A549 (cell line): ENCODE results near the gene MAP3K14. TPM values are rescaled to one million over a fixed set of nuclear protein-coding genes. Genes with fewer than 3 reads are reported as not detected.
A peak's percentile ranks its signal among the peaks of the same experiment; 100 is the strongest.

Experiments used
- ATAC-seq, 2 experiments: fragments of 200-7000 bp in 1 of 2; fragments of >200 bp in 1 of 2; cut with Nextera tagmentation in 1 of 2; cut with Tn5 transposase in 1 of 2; 3 replicates each; pipeline versions ENCODE4 v1.8.0 to v1.9.1; 2018 to 2020; ENCODE audit warnings: mild to moderate bottlenecking in 1 of 2, moderate library complexity in 1 of 2
- CTCF ChIA-PET: fragments of 300-600 bp; sonication (Branson Sonifier 250); formaldehyde crosslinking; extraction: SDS; loops from one replicate; lab custom pipeline; 2021; ENCODE audit warnings: antibody characterized with exemption, inconsistent platforms; lab: Yijun Ruan, JAX
- POLR2A ChIA-PET: fragments of 350-600 bp; formaldehyde crosslinking; extraction: SDS; loops from one replicate; lab custom pipeline; 2021; ENCODE audit warnings: antibody characterized with exemption, inconsistent platforms; lab: Yijun Ruan, JAX
- DNase-seq, 2 experiments: peaks; one replicate each; pipeline versions ENCODE4 v3.0.0 to v3.0.0-alpha.2; 2011 to 2016; ENCODE audit warnings: low read depth in 1 of 2, low spot score in 1 of 2
- FAIRE-seq: peaks from 2 replicates; lab custom pipeline; 2011; peaks lifted over from hg19 to GRCh38; lab: Jason Lieb, UNC
- H3K27ac ChIP-seq, 2 experiments: fragments of >200 bp; sonication (Bioruptor Twin); formaldehyde crosslinking; 3 replicates each; pipeline ENCODE4 v1.5.1; 2016 to 2017
- H3K4me1 ChIP-seq: fragments of >200 bp; sonication (Bioruptor Twin); formaldehyde crosslinking; 3 replicates; pipeline ENCODE4 v1.6.1; 2016
- H3K4me2 ChIP-seq: fragments of >200 bp; sonication (Bioruptor Twin); formaldehyde crosslinking; 3 replicates; pipeline ENCODE4 v1.6.1; 2016
- H3K4me3 ChIP-seq: fragments of >200 bp; sonication (Bioruptor Twin); formaldehyde crosslinking; 3 replicates; pipeline ENCODE4 v1.5.1; 2016
- H3K9me3 ChIP-seq: fragments of >200 bp; sonication (Bioruptor Twin); formaldehyde crosslinking; 3 replicates; pipeline ENCODE4 v1.6.1; 2016
- CEBPB ChIP-seq, 2 experiments: fragments of >200 bp in 1 of 2; sonication (Bioruptor Twin) in 1 of 2; formaldehyde crosslinking in 1 of 2; IDR thresholded peaks; 2 replicates each; pipeline ENCODE4 v1.6.1; 2012 to 2016
- CHD2 ChIP-seq: fragments of 150-350 bp; IDR thresholded peaks from 2 replicates; pipeline ENCODE4 v1.6.1; 2014; ENCODE audit warnings: low read length; ENCODE audit not compliant: partially characterized antibody
- CHD4 ChIP-seq: fragments of 200-600 bp; sonication (generic); IDR thresholded peaks from 2 replicates; pipeline ENCODE4 v1.6.1; 2016; ENCODE audit warnings: antibody characterized with exemption, mild to moderate bottlenecking, borderline replicate concordance
- EHF ChIP-seq: fragments of 250-450 bp; sonication (Bioruptor Pico); IDR thresholded peaks from 2 replicates; pipeline ENCODE4 v1.5.0; 2020; ENCODE audit warnings: mild to moderate bottlenecking
- EHMT2 ChIP-seq: fragments of 200-600 bp; sonication (generic); IDR thresholded peaks from 2 replicates; pipeline ENCODE4 v1.6.1; 2016; ENCODE audit warnings: antibody characterized with exemption, low read depth, mild to moderate bottlenecking, moderate library complexity
- EP300 ChIP-seq, 2 experiments: fragments of >200 bp; sonication (Bioruptor Twin); formaldehyde crosslinking; IDR thresholded peaks; 2 replicates in 1 of 2; 3 replicates in 1 of 2; pipeline ENCODE4 v1.6.1; 2016 to 2017
- FOSB ChIP-seq: fragments of 250-450 bp; sonication (Bioruptor Pico); IDR thresholded peaks from 2 replicates; pipeline ENCODE4 v1.5.0; 2020; ENCODE audit warnings: mild to moderate bottlenecking, moderate library complexity
- FOXS1 ChIP-seq: fragments of 250-450 bp; sonication (Bioruptor Pico); IDR thresholded peaks from 2 replicates; pipeline ENCODE4 v1.5.0; 2020; ENCODE audit warnings: mild to moderate bottlenecking, moderate library complexity
- GATA3 ChIP-seq: IDR thresholded peaks from 2 replicates; pipeline ENCODE4 v1.6.1; 2012; ENCODE audit warnings: borderline replicate concordance
- HOXA7 ChIP-seq: fragments of 250-450 bp; sonication (Bioruptor Pico); IDR thresholded peaks from 2 replicates; pipeline ENCODE4 v1.5.0; 2020; ENCODE audit warnings: mild to moderate bottlenecking, moderate library complexity
- HOXB13 ChIP-seq: fragments of 250-450 bp; sonication (Bioruptor Pico); IDR thresholded peaks from 2 replicates; pipeline ENCODE4 v1.5.0; 2020; ENCODE audit warnings: low read depth, mild to moderate bottlenecking, moderate library complexity
- HOXB5 ChIP-seq: fragments of 250-450 bp; sonication (Bioruptor Pico); IDR thresholded peaks from 2 replicates; pipeline ENCODE4 v1.5.0; 2020; ENCODE audit warnings: mild to moderate bottlenecking, moderate library complexity
- JUN ChIP-seq, 2 experiments: fragments of >200 bp; sonication (Bioruptor Twin); formaldehyde crosslinking; IDR thresholded peaks; 2 replicates in 1 of 2; 3 replicates in 1 of 2; pipeline ENCODE4 v1.6.1; 2016 to 2017
- JUNB ChIP-seq: fragments of >200 bp; sonication (Bioruptor Twin); formaldehyde crosslinking; IDR thresholded peaks from 2 replicates; pipeline ENCODE4 v1.6.1; 2016
- KDM1A ChIP-seq: fragments of 200-600 bp; sonication (generic); IDR thresholded peaks from 2 replicates; pipeline ENCODE4 v1.6.1; 2016; ENCODE audit warnings: low read depth, mild to moderate bottlenecking
- KDM5A ChIP-seq: fragments of 200-600 bp; sonication (generic); IDR thresholded peaks from 2 replicates; pipeline ENCODE4 v1.6.1; 2016; ENCODE audit warnings: antibody characterized with exemption, mild to moderate bottlenecking
- MAZ ChIP-seq: fragments of 150-350 bp; IDR thresholded peaks from 2 replicates; pipeline ENCODE4 v1.6.1; 2014; ENCODE audit warnings: antibody characterized with exemption, low read depth, low read length, borderline replicate concordance
- NFE2L2 ChIP-seq: fragments of 150-350 bp; conservative IDR thresholded peaks from 2 replicates; pipeline ENCODE4 v1.6.1; 2014; ENCODE audit warnings: low read length
- NPAS2 ChIP-seq: fragments of 250-450 bp; sonication (Bioruptor Pico); IDR thresholded peaks from 2 replicates; pipeline ENCODE4 v1.8.0; 2022; ENCODE audit warnings: mild to moderate bottlenecking, moderate library complexity, borderline replicate concordance
- NR3C1 ChIP-seq: fragments of >200 bp; sonication (Bioruptor Twin); formaldehyde crosslinking; IDR thresholded peaks from 3 replicates; pipeline ENCODE4 v1.6.1; 2017
- POLR2A ChIP-seq: IDR thresholded peaks from 2 replicates; pipeline ENCODE4 v1.6.1; 2012; ENCODE audit warnings: mild to moderate bottlenecking, low read length
- POLR2AphosphoS2 ChIP-seq: conservative IDR thresholded peaks from 2 replicates; pipeline ENCODE4 v1.6.1; 2012; ENCODE audit warnings: low read length, improper control_type of control experiment, inconsistent platforms
- RARB ChIP-seq: fragments of 250-450 bp; sonication (Bioruptor Pico); IDR thresholded peaks from 2 replicates; pipeline ENCODE4 v1.8.0; 2021; ENCODE audit warnings: mild to moderate bottlenecking, moderate library complexity
- RCOR1 ChIP-seq: fragments of 150-350 bp; IDR thresholded peaks from 2 replicates; pipeline ENCODE4 v1.6.1; 2014; ENCODE audit warnings: antibody characterized with exemption, low read length, low read depth
- RNF2 ChIP-seq: fragments of 200-600 bp; sonication (generic); IDR thresholded peaks from 2 replicates; pipeline ENCODE4 v1.6.1; 2016; ENCODE audit warnings: low read depth, mild to moderate bottlenecking, antibody characterized with exemption, moderate library complexity, borderline replicate concordance
- SREBF2 ChIP-seq: fragments of 450-650 bp; IDR thresholded peaks from 2 replicates; pipeline ENCODE4 v1.6.1; 2014; ENCODE audit warnings: mild to moderate bottlenecking, moderate library complexity
- TFCP2L1 ChIP-seq: fragments of 250-450 bp; sonication (Bioruptor Pico); IDR thresholded peaks from 2 replicates; pipeline ENCODE4 v1.5.0; 2021; ENCODE audit warnings: mild to moderate bottlenecking
- ZC3H11A ChIP-seq: fragments of 450-650 bp; IDR thresholded peaks from 2 replicates; pipeline ENCODE4 v1.6.1; 2014; ENCODE audit warnings: antibody characterized with exemption, mild to moderate bottlenecking
- ZFP36 ChIP-seq: fragments of 450-650 bp; IDR thresholded peaks from 2 replicates; pipeline ENCODE4 v1.6.1; 2014; ENCODE audit warnings: borderline replicate concordance; ENCODE audit not compliant: partially characterized antibody
- WGBS: methylation state at CpG from one replicate; pipeline ENCODE4 v1.1.6; 2017; ENCODE audit errors: missing lambda C conversion rate; 5-methylcytosine and 5-hydroxymethylcytosine counted together
- polyA plus RNA-seq, 4 experiments: library from polyadenylated mRNA; depleted of rRNA in 3 of 4; stranded (reverse); fragments of >200 nt; fragmentation: RNase III in 1 of 4; extraction: RNeasy Plus Mini Kit Qiagen cat#74134 plus additional on column Dnase treatment in 1 of 4; gene quantifications; 2 replicates in 3 of 4; 3 replicates in 1 of 4; pipeline ENCODE4 v1.2.3, GENCODE V29; 2011 to 2017
- TF ChIP-seq, protein P1 (sequence below): fragments of >200 bp; sonication (Bioruptor Twin); formaldehyde crosslinking; IDR thresholded peaks from 3 replicates; pipeline ENCODE4 v1.6.1; 2016
- TF ChIP-seq, protein P2 (sequence below): IDR thresholded peaks from 2 replicates; pipeline ENCODE4 v1.6.1; 2012
- TF ChIP-seq, protein P3 (sequence below): fragments of >200 bp; sonication (Bioruptor Twin); formaldehyde crosslinking; IDR thresholded peaks from 2 replicates; pipeline ENCODE4 v1.6.1; 2016
- TF ChIP-seq, protein P4 (sequence below): fragments of >200 bp; sonication (Bioruptor Twin); formaldehyde crosslinking; IDR thresholded peaks from 3 replicates; pipeline ENCODE4 v1.5.1; 2016

Gene MAP3K14
- polyA plus RNA-seq, 2 of the 4 experiments (the other 2 are of a cell fraction): 9.1 to 34.5 TPM

DNA sequence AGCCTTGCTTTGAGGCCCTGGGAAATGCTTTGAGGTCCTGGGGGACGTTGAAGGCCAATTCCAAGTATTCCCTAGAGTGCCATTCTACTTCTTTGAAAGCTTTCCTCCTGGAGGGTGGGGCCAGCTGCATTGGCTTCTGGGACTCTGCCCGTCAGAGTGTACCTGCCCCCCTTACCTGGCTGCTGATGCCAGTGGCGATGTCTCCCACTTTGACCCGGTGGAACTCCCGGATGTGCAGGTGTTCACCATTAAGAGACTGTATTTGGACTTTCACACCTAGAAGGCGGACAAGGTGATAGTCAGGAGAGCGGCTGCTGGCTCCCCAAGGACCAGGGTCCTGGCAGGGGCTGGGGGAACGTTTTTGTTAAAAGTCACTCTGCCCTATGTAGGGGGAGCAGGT is 51.8 kb downstream of the MAP3K14 start:
- Histone ChIP-seq H3K4me2 (no peak overlapping the region), H3K4me3 (no peak overlapping the region), H3K4me1 (peaks cover 55% of the 10 kb centered on the region), H3K9me3 (no peaks in the 10 kb centered on the region), H3K27ac (peak overlapping the region in 1 of 2 experiments; percentile 54; a peak in 2 of 6 replicates)
- ChIA-PET CTCF (interaction anchor here (1.3 to 34.8 kb wide), 11 partner anchors 12 to 163 kb away, joined by 4 to 1120 read pairs (median 22); partner anchors contain the start of genes ACBD4 and FMNL1), POLR2A (interaction anchor here (0.8 to 1.2 kb wide), 2 partner anchors 11 to 107 kb away, joined by 3 read pairs; no protein-coding TSS in a partner anchor)
- TF ChIP-seq NPAS2 (CRISPR knock-in tag): no peak
- no peak for TF ChIP-seq HOXB13 (CRISPR knock-in tag)
- no peak for TF ChIP-seq FOSB (CRISPR knock-in tag)
- TF ChIP-seq, protein P1, sequence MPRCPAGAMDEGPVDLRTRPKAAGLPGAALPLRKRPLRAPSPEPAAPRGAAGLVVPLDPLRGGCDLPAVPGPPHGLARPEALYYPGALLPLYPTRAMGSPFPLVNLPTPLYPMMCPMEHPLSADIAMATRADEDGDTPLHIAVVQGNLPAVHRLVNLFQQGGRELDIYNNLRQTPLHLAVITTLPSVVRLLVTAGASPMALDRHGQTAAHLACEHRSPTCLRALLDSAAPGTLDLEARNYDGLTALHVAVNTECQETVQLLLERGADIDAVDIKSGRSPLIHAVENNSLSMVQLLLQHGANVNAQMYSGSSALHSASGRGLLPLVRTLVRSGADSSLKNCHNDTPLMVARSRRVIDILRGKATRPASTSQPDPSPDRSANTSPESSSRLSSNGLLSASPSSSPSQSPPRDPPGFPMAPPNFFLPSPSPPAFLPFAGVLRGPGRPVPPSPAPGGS: no peak
- no peak for TF ChIP-seq CHD4
- no peak for TF ChIP-seq HOXB5 (CRISPR knock-in tag)
- no peak for TF ChIP-seq EP300 (IDR thresholded peaks at IDR 0.05)
- TF ChIP-seq EHMT2: no peak
- no peak for TF ChIP-seq TFCP2L1 (CRISPR knock-in tag)
- TF ChIP-seq CHD2: no peak
- no peak for TF ChIP-seq EHF (CRISPR knock-in tag)
- TF ChIP-seq ZFP36: no peak
- TF ChIP-seq, protein P2, sequence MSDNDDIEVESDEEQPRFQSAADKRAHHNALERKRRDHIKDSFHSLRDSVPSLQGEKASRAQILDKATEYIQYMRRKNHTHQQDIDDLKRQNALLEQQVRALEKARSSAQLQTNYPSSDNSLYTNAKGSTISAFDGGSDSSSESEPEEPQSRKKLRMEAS: no peak
- TF ChIP-seq, protein P3, sequence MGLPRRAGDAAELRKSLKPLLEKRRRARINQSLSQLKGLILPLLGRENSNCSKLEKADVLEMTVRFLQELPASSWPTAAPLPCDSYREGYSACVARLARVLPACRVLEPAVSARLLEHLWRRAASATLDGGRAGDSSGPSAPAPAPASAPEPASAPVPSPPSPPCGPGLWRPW: no peak
- TF ChIP-seq POLR2AphosphoS2: no peak
- no peak for TF ChIP-seq GATA3
- TF ChIP-seq NR3C1: no peak
- 85% methylated on average over 8 of the region's 8 CpGs for WGBS
- FAIRE-seq (no peak), DNase-seq (no peak), ATAC-seq (no peak)

DNA sequence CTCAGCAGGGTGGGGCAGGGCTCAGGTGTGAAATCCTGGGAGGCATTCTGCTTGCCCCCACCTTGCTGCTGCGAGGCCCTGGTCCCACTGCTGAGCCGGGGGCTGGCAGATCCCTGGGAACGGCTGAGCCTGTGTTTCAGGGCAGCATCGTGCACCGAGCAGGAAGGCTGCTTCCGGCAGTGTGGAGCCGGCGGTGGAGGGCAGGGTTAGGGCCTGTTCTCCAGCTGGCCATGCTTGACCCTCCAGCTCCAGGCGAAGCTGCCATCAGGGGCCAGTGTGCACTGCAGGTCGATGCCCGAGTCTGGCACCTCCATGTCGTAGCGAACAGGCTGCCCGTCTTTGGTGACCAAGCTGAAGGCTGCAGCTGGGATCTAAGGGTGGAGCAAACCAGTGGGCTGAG is 52.4 kb downstream of the MAP3K14 start:
- TF ChIP-seq RCOR1 (no peak), JUNB (no peak), FOXS1 (CRISPR knock-in tag) (no peak), ZFP36 (no peak), POLR2A (no peak), SREBF2 (no peak), CEBPB (IDR thresholded peaks at IDR 0.05) (no peak), FOSB (CRISPR knock-in tag) (no peak), CHD4 (no peak), ZC3H11A (no peak)
- peaks cover 55% of the 10 kb centered on the region for H3K4me1 ChIP-seq
- peak overlapping the region in 1 of 2 experiments; percentile 54; a peak in 3 of 6 replicates for H3K27ac ChIP-seq
- H3K4me3 ChIP-seq: no peak overlapping the region
- ChIA-PET POLR2A (interaction anchor here (1.2 kb wide), 1 partner anchor 107 kb away, joined by 3 read pairs; no protein-coding TSS in a partner anchor), CTCF (interaction anchor here (0.9 to 34.8 kb wide), 12 partner anchors 12 to 162 kb away, joined by 3 to 1120 read pairs (median 21); partner anchors contain the start of genes ACBD4 and FMNL1)
- 0 out of 6 replicates have a peak, but pooled peaks of 1 of the 2 experiments have one; percentile 1 for ATAC-seq
- FAIRE-seq: no peak
- H3K9me3 ChIP-seq: no peaks in the 10 kb centered on the region
- no peak overlapping the region for H3K4me2 ChIP-seq
- DNase-seq: no peak
- WGBS: 94% methylated on average over 12 of the region's 14 CpGs

DNA sequence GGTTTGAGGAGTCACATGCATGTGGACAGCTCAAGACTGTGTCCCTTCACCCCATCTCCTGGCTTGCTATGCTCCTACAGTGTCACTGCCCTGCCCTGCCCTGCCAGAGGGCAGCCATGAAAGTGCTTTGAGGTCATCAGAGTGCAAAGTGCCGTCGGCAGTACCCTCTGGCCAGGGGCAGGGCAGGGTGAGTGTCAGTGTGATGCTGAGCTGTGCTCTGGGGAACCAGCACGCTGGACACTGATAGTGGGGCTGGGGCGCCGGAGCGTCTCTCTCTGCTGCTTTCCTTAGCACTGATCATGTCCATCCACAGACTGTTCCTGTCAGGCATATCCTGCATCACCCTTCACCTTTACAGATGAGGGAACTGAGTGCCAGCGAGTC is 53.4 kb downstream of the MAP3K14 start:
- CTCF ChIA-PET: interaction anchor here (0.8 to 34.8 kb wide), 13 partner anchors 7 to 163 kb away, joined by 3 to 1120 read pairs (median 16); partner anchors contain the start of genes ACBD4 and FMNL1
- no peak overlapping the region for H3K4me3 ChIP-seq
- peak overlapping the region in 1 of 2 experiments; percentile 54; a peak in 3 of 6 replicates for H3K27ac ChIP-seq
- no peaks in the 10 kb centered on the region for H3K9me3 ChIP-seq
- POLR2A ChIA-PET: no interaction called here
- DNase-seq (no peak), ATAC-seq (peak; percentile 13 to 28; a peak in 5 of 6 replicates), FAIRE-seq (no peak)
- H3K4me2 ChIP-seq: no peak overlapping the region
- 68% methylated on average over 7 of the region's 7 CpGs for WGBS
- H3K4me1 ChIP-seq: peaks cover 55% of the 10 kb centered on the region
- TF ChIP-seq RNF2 (no peak), EHF (CRISPR knock-in tag) (no peak), CEBPB (IDR thresholded peaks at IDR 0.05) (no peak), RARB (no peak), POLR2AphosphoS2 (no peak), NFE2L2 (no peak), TFCP2L1 (CRISPR knock-in tag) (no peak), NPAS2 (CRISPR knock-in tag) (no peak), CHD4 (no peak), KDM1A (no peak), JUN (IDR thresholded peaks at IDR 0.05) (no peak), RCOR1 (no peak), HOXA7 (CRISPR knock-in tag) (no peak), MAZ (no peak), KDM5A (no peak), FOXS1 (CRISPR knock-in tag) (no peak)
- TF ChIP-seq, protein P4, sequence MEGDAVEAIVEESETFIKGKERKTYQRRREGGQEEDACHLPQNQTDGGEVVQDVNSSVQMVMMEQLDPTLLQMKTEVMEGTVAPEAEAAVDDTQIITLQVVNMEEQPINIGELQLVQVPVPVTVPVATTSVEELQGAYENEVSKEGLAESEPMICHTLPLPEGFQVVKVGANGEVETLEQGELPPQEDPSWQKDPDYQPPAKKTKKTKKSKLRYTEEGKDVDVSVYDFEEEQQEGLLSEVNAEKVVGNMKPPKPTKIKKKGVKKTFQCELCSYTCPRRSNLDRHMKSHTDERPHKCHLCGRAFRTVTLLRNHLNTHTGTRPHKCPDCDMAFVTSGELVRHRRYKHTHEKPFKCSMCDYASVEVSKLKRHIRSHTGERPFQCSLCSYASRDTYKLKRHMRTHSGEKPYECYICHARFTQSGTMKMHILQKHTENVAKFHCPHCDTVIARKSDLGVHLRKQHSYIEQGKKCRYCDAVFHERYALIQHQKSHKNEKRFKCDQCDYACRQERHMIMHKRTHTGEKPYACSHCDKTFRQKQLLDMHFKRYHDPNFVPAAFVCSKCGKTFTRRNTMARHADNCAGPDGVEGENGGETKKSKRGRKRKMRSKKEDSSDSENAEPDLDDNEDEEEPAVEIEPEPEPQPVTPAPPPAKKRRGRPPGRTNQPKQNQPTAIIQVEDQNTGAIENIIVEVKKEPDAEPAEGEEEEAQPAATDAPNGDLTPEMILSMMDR: no peak
